IPS DF 4.7 (cell line): ENCODE results near the gene CLSTN2.

Experiments
- DNase-seq: peaks from one replicate; pipeline ENCODE4 v3.0.0-alpha.2; 2013; ENCODE audit warnings: low spot score; ENCODE audit errors: extremely low read depth

Gene CLSTN2

DNA sequence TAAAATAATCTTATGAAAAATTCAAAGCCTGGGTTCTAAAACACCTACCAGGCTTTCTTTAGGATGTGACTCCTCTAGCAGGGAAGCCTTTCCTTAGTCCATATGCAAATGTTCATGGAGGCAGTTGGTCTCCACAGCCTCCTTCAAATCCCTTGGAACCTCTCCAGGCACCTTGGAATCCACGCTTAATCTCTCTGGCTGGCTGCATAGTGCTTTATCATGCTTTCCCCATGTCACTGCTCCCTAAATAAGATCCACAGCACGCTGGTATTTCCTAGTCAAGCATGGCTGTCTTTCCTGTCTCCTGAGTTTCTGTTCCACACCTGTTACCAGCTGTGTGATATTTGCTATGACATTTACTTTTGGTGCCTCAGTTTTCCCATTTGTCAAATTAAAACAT is 71.3 kb downstream of the CLSTN2 start:
- no peak for DNase-seq

DNA sequence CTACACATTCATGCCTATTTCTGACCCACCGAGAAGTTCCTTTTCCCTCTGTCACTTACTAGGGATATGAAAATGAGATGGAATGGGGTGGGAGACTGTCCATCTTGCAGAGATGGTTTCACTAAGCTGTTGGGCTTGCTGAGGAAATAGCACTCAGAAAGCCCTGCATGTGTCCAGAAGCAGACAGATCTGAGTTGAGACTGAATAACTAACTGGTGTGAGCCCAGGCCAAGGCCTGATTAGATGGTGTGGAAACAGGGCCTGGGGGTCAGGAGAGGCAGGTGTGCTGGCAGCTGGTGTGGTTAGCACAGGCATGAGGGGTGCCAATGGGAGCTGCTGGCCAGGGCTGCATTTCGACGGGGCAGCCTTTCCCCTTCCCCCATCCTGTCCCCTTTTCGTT is 72.1 kb downstream of the CLSTN2 start:
- DNase-seq: no peak

DNA sequence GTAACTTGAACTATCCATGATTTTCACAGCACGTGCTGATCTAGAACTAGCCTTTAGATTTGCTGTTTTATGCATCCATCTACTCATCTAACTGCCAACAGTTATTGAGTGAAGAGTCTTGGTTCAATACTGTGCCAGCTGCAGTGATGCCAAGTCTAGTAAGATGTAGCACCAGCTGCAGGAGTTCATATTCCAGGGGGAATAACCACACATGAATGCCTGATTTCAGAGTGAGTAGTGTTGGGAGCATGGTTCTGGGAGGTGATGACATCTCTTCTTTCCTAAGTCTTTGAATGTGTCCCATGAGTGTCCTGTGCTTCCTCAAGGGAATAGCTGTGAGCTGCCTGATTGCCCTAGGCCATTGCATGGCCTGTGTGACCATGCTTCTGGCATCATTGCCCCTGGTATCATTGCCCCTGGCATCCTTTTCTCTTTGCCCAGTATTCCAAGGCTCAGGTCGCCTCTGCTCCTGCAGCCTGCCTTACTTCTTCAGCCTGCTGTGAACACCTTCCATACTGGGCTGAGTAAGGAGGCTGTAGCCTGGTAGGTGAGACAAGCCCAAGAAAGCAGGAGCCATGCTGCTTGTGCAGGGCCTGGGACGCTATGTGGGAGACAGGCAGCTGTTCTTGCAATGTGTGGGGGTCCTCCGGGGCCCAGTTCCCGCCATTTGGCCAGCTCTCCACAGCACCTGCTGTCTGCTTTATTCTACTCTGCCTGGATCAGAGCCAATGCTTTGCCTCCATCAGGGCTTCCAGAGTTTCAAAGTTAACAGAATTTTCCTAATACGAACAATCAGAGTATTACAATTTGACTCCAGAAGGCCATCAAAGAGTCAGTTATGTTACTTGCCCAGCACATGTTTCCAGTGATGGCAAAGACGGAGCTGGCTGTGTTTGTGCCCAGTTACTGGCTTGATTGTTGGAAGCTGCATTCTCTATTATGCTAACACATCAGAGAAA is 73.2 kb downstream of the CLSTN2 start:
- no peak for DNase-seq

DNA sequence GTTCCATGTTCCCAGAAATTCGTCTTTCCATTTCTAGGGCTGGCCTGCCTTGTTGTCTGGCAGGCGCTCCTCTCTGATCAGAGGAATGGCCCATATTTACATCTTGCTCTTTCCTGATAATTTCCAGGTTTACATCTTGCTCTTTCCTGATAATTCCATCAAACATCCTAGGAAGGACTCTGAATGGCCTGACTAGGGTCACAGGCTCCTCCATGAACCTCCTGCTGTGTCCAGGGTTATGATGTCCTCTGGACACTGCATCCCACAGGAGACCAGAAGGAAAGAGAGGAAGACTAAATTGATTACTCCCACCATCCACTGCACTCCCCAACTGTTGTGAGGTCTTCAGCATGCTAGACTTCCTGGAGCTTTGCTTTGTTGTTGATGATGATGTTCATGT is 75.4 kb downstream of the CLSTN2 start:
- no peak for DNase-seq

DNA sequence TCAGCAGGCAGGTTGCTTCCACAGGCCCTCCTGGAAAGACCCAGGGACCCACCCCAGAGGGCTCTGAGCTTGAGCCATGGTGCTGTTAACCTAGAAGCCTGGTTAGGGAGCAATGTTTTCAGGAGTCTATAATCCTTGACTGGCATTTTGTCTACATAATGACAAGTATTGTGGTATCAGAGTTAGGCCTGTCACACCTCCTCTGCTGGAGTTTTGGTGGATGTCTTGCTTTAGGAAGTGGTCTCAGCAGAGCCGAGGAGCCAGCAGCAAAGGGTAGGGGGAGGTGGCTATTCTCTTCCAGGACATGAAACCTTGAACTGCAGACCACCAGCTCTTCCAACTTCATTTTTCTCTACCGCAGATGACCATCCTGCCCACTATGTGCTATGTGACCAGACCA is 76.1 kb downstream of the CLSTN2 start:
- DNase-seq: no peak

DNA sequence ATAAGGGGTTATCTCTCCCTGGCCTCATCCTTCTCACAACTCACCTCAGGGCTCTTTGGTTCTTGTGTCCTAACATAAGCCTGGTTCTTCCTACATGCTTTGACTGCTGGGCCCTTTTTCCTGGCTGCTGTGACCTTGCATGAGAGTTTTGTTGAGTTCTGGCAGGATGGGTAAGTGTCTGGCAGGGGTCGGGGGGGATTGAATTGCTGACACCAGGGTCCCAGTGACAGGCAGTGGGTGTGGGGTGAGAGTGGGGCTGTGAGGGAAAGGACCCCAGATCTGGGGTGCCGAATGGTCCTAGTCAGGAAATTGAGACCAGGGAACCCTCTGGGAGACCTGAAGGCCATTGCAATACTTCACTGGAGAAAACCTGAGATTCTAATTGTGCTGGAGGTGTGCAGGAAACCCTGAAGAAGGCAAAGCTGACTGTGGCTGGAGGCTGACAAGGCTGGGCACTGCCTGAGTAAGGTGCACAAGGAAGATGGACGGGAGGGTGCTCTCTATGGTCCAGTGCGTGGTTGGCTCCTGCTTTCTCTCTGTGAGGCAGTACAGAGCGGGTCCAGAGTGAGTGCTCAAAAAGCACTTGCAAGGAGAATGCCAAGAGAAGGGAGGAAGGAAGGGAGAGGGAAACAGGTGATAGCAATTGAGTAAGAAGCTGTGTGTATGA is 76.8 kb downstream of the CLSTN2 start:
- DNase-seq: no peak

DNA sequence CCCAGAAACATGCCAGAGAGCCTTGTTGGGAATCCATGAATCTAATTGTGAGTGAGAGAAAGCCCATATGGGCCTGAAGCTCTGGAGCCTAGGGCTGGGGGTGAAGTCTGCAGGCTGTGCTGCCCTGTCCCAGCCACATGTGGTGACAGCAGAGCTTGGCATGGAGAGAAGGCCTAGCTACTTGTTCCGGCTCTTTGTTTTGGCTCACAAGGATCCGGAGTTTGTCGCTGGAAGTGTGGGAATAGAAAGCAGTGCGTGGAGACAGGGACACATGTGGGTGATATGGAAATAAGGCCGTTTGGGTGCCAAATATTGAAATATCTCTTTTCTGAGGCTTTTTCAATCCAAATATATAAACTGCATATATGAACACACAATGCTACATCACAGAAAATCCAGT is 78.2 kb downstream of the CLSTN2 start:
- no peak for DNase-seq

DNA sequence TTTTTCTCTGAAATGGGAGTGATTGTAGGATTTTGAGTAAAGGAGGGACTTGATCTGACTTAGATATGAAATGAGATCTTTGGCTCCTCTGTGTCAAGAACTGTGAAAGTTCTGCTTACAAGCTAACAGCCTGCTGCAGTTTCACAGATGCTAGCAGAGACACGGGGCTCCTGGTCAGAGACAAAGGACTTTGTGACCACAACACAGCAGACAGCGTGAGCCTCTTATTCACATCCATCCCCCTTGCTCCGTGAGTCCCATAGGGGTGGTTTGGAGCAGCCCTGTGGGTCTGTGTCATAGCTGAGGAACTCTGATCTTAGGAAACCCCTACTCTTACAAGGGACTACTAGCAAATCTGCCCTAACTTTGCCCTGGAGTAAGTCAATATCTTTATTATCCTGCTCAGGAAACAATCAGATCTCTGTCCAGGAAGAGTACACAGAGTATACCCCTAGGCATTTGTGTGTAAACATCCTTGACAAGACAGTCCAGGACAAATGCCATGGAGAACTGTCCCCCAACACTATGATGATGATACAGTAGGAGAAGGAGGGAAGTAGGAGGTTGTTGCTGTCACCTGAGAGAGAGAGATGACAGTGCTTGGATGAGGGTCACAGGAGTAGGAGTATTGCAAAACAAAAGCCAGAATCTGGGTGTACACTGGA is 80.0 kb downstream of the CLSTN2 start:
- DNase-seq: no peak

DNA sequence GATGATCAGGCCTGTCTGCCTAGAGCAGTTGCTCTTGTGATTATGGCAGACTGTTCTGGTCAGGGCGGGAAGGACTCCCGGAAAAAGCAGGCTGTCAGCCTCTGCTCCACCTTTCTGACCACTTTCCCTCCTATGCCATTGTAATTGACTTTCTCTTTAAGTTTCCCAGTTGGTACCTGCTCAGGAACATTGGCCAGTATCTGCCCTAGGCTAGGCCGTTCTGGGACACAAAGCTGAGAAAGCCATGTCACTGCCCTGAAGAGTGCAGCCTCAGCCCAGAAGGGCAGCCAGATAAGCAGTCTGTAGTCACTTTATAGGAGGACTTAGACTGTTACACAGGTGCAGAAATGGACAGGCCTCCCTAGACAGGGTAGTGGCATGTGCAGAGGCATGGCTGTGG is 80.8 kb downstream of the CLSTN2 start:
- DNase-seq: no peak

DNA sequence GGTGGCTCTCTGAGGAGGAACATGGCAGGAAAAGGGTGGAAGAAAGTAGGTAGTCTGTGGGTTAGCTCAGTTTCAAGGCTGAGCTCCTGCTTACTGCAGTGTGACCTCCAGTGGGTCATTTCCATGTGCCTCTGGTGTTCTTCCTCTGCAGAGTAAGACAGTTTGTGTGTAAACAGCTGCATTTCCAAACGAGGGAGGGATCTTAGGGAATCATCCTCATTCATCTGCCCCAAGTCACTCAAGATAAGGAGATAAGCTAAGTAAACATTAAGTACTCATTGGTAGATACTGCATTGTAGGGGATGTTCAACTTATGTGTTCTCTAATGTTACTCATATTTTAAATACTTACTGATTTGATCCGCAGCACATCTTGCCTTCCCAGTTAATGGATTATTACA is 83.6 kb downstream of the CLSTN2 start:
- no peak for DNase-seq

DNA sequence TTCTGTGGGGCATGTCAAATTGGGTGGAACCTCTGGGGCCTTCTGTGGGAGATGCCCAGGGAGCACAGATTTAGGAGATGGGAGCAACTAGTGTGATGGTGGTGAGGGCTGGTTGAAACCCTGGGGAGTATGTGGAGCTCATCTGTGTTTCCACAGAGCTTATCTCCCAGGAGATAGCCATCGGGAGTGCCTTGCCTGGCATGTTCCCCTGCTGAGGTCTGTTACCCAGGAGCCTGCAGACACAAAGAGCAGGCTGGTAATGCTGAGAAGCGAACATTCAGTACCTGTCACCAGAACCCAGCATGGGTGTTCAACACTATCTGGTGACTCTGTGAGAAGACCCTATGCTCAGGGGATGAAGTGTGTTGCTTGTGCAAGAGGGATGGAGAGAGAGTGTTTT is 85.0 kb downstream of the CLSTN2 start:
- no peak for DNase-seq

DNA sequence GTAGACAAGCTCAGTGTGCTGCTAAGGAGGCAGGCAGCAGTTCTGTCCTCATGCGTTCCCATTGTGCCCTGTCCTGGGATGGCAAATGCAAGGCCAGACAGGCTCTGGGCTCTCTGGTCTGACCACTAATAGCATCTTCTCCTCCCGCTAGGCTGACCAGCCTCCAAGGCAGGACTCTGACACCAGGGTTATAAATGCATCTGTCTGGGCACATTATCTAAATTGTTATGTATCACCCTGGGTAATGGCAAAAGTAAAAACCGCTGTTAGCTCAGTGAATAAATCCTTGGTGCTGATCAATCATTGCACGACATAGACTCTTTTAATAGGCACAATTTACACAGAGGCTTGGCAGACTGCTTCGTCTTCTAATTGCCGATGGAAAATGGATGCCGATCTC is 85.6 kb downstream of the CLSTN2 start:
- no peak for DNase-seq

DNA sequence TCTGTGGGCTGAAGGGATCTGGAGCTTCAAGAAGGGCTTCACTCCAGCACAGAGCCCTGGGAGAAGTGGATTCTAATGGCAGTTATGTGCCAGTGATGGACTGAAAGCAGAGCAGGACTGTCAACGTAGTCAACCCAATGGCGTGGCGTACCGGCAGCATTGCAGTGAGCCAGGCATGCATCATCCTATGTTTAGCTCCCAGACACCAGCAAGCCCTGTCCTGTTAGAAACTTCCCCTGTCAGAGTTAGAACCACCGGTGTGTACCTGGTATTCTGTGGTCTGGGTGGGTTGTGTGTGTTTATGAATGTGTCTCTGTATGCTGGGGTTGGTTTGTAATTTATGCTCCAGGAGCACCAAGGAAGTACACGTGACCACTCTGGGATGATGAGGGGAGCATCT is 86.3 kb downstream of the CLSTN2 start:
- no peak for DNase-seq

DNA sequence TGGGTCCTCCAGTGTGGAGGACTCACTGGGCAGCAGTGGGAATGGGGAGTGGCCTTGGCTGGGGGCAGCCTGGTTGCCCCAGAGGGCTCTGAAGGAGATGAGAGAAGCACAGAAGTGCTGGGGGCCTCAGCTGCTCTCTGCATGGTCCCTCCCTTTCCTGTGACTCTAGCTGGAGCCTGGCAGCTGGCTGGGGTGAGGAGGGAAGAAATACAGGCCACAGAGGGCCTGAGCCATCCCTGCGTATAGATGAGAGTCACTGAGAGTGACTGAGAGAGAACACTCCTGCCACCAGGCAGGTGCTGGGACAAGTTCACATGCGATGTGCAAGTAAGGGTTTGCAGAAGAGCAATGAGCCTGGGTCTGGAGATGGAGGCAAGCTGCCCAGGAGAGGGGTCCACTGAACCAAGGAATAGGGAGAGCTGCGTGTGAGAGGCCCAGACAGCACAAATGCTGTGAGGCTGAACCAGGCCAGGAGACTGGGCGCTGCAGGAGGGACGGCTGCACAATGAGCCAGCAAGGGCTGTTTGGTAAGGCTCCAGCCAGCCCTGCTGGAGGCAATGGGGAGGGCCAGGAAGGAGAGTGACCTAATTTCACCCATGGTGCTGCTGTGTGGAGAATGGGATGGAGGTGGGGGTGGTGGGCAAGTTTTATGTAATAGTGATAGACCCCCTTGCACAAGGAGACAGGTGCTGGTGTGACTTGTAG is 87.2 kb downstream of the CLSTN2 start:
- no peak for DNase-seq

DNA sequence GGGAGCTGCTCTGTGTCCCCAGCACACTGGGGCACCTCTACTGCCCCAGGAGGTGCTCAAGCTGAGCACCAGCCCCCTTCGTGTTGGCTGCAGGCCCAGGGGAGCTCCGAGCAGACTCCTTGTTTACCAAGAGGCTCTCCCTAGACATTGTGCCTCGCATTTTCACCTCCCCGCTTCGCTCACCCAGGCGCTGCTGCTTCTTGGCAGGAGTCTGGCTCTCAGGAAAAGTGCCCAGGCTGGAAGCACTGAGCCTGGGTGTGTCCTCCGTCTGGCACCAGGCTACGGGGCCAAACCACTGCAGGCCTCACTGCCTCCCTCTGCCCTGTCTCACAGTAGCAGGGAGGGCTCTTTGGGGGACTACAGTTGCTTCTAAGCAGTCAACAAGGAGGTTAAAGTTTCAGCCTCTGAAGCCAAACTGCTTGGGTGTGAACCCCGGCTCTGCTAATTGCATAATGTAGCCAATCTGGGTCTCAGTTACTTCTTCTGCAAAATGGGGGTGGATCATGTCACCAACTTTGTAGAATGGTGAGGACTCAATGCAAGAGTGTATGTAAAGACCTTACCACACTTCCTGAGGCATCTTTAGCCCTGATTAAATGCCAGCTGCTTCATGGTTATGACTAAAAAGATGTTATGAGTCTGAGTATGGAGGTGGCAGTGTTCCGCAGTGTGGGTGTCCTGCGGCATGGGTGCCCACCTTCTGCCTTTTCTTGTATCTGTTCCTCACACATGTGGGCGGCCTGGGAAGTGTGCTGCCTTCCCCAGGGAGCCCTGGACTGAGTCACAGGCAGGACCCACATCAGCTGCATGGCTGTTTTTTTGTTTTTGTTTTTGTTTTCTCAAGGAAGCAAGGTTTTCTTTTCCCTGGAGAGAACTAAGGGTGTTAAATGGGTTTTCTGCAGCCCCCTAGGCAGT is 88.9 kb downstream of the CLSTN2 start:
- no peak for DNase-seq

DNA sequence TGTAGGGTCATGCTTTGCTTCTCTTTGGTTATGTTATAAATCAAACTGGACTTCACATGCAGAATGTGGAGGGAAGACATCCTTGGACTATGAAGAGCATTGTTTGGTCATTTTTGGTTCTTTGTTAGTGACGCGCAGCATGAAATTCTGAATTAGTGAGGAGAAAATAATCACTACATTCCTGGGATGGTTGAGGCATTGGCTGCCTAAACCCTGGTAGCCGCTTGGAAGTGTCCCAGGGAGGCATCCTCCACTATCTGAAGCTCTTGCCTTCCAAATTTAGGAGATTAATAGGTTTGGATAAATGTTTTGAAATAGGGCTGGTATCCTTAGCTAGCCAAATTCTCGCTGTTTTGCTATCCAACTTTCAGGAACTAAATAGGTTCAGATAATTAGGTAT is 96.2 kb downstream of the CLSTN2 start:
- no peak for DNase-seq

DNA sequence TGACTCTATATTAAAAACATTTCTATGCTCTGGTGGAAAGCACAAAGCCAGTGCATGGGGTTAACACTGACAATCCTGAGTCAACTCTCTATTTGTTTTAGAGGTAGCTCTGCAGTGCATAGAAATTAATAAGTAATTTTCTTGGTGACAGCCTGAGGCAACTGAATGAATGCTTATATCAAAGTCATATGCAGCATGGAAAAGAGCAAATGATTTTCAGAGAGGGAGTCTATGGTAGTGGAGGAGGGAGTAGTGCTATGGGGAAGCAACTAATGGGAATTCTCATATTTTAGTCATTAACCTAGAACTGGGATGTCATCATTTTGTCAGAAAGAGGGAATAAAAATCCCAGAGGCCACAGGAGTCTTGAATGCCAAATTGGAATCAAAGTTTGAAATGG is 99.1 kb downstream of the CLSTN2 start:
- DNase-seq: no peak

DNA sequence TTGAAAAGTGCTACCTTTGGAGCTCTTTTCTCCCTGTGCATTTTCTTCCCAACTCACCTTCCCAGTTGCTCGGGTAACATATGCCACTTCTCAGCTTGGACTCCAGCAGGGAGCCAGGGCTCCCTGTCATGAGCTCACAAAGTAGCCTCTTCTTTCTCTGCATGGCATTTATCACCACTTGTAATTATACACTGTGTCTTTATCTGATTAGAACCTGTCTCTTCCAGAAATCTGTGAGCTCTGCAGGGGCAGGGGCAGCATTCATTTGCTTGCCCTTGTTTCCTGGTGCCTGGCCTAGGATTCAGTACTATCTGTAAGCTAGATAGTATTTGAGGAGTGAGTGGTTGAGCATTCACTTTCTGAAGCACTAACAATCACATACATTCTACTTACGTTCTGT is 100.9 kb downstream of the CLSTN2 start:
- DNase-seq: no peak

DNA sequence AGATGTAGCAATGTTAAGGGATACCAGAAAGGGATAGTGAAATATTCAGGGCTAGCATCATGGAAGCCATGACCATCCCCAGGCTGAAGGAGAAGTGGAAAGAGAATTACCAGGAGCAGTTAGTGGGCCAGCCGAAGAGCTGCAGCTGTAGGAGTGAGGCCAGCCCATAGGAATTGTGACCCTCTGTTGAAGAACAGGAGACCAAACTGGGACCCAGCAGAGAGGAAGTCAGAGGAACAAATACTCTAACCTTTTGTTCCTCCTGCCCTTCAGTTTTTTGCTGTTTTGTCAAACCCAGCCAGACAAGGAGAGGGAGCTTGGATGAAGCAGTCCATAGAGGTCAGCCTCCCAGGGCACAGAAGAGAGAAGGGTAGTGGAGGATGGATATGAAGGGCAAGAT is 115.4 kb downstream of the CLSTN2 start:
- DNase-seq: no peak
